ENCODE measurements around the gene CR1L. TPM values are rescaled to one million over a fixed set of nuclear protein-coding genes. Genes with fewer than 3 reads are reported as not detected.
"Not testable (repeated sequence)": the region's sequence is repeated elsewhere in the genome, so short reads cannot be mapped to it uniquely, and the experiment has no call there.

The CR1L gene
- total RNA-seq, 1 donor from 2014 or later = not detected

DNA sequence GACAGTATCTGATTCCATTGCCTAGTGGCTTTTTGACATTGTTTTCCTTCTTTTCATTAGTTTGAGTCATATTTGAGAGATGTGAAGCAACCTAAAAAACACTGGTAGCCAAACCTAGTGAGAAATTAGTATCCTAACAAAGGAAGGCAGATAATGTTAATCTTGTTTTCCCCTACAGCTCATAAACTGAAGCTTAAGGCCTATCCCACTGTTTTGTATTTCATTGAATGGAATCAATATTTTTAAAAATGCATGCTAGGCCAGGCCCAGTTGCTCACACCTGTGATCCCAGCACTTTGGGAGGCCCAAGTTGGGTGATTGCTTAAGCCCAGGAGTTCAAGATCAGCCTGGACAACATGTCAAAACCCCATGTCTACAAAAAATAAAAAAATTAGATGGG is 1.2 kb downstream of the CR1L start:
- no peak for DNase-seq (ENCODE audit: low spot score)

DNA sequence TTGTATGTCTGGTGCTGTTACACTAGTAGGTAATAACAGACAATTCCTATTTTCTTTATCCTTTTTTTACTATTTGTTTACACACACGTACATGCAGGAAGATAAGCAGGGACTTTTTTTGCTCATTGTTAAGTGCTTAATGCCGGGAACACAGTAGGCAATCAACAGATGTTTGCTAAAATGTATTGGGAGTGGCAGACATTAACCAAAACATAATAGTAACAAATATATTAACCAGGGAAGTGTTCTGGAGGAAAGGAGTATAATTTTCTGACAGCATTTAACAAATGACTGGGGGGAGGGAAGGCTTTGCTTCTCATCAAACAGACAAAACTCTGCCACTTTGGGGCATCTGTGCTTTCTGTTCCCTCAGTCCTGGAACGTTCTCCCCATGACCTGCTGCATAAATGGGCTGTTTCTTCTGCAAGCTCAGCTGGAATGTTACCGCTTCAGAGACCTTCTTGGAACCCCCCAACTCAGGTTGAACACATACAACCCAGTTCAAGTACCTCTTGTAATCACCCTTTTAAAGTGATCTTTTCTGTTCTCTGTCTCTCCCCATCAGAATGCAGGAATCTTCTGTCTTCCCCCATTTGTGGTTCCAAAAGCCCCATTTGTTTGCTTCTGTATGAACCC is 2.1 kb downstream of the CR1L start:
- DNase-seq (ENCODE audit: low spot score) = no peak

DNA sequence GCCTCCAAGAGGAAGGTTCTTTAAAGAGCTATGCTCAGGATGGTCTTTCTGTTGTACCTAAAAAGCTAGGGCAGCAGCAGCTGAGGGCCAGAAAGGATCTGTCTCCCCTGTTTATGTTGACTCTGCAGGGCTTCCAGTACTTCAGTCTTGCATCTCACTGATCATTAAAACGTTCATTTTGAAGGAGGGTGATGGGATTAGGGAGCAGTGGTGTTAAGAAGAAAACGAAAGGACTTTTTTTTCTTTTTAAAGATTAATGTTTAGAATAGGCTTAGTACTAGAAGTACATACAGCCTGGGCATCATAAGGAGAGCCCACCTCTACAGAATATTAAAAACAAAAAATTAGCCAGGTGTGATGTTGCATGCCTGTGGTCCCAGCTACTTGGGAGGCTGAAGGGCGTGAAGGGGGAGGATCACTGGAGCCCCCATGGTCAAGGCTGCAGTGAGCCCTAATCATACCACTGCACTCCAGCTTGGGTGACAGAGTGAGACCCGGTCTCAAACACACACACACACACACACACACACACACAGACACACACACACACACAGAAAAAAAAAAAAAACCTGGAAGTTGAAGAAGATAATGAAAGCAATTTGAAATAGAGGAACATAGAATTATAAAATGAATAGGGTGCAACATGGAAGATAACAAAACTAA is 2.9 kb downstream of the CR1L start:
- no peak for DNase-seq (ENCODE audit: low spot score)

DNA sequence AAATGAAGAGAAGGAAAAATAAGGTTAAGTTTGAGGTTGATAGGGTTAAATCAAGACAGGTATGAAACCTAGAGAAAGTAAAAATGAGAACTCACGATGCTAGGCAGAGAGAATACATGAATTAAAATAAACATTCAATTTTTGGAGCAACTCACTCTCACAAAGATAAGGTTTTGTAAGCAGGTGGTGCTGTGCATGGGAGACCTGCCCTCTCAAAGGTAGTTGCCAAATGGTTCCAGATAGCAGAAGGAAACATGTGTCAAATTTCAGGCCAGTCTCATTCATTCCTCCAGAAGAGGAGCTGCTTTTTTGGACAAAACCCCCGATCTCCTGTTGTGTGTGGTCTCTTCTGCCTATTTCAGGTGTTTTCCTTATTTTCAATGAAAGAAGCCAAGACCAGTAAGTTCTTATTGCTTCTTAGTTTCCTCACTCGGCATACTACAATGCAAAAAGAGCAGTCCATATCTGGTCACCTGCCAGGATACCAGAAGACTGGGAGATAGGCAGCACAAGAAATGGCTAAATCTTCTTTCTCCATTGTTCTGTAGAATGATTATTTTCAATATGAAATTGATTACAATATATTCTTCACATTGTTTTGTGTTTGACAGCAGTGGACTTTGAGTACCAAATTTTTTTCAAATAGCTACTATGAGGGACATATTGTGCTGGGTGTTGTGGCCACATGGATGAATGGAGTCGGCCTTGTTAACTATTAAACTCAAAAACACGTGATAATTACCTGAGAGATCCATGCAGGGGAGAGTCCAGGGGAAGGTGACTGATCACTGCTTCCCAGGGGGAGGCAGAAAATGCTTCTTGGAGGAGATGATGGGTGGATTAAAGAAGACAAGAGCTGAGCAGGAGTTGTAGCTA is 3.6 kb downstream of the CR1L start:
- no peak for DNase-seq (ENCODE audit: low spot score)

DNA sequence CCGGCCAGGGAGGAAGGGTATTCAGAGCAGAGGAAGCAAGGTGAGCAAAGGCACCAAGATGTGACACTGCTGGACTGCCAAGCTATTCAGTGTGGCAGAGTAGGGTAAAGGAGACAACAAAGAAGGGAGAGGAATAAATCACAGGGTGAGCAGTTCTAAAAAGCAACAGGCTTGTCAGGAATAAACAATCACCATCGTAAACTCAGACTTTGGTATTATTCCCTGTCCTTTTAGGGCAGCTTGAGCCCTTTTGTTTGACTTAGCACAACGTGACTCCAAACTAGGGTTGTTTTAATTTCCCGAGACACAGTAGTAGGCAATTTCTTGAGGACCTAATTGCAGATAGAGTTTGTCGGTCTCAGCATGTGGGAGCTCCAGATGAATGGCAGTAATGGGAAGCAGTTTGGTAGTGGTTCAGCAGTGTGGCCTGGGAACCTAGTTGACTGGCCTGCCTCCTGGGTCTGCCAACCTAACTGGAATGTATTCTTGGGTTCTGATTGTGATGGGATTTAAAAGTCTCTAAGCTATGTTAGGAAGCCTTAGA is 4.3 kb downstream of the CR1L start:
- DNase-seq (ENCODE audit: low spot score) = no peak

DNA sequence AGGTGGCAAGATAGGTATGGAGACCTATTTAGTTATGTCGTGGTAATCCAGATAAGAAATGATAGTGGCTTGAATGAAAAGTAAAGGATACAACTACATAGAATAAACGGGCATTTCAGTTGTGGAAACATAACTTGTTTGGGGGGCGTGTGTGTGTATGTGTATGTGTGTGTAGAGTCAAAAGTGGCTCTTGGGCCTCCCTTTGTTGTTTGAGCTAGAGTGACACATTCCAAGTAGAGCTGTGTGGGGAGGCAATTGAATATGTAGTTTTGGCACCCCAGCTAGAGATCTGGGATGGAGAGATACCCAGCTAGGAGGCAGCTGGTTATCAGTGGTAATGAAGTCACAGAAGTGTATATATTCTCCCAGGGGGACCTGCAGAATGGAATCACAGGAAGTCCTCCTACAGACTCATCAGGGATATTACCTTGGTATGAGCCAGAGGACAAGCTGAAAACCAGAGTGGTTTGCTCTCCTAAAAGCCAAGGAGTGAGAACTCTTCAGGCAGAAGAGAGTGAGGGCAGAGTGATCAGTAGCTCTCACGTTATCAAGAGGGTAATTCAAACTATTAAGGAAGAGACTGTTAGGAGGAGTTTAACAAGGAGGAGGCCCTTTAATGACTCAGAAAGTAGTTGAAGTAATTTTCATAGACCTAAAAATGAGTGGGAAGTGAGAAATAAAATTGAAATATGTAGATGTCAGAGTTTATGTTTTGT is 5.1 kb downstream of the CR1L start:
- no peak for DNase-seq (ENCODE audit: low spot score)

DNA sequence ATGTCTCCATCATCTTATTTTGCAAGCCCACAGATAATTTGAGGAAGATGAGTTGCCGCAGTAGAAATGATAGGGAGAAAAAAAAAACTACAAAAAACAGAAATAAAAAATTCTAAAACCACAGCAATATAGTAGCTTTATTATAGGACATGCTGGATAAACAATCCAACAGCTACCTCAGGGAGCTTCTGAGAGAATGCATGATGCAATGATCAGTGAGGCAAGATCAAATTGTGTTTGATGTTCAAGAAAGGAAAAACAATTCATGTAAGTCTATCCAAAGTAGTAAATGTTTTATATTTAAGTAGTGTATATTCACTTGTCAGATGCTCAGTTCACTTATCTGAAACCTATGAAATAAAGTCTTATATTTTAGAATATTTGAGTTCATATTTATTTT is 6.7 kb downstream of the CR1L start:
- no peak for DNase-seq (ENCODE audit: low spot score)

DNA sequence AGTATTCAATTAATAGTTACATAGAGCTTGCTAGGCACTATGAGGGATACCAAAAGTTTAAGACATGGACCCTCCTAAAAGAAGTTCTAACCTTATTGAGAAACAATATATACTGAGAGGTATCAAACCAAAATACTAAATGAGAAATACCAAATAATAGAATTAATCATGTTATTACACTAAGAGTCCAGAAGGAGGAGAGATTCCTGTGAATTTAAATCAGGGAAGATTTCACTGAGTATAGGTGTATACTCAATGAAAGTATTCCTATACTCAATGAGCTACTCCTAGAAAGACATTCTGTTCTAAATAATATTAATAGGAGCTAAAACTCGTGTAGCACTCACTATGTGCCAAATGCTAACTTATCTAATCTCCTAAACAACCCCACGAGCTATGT is 9.4 kb downstream of the CR1L start:
- no peak for DNase-seq (ENCODE audit: low spot score)

DNA sequence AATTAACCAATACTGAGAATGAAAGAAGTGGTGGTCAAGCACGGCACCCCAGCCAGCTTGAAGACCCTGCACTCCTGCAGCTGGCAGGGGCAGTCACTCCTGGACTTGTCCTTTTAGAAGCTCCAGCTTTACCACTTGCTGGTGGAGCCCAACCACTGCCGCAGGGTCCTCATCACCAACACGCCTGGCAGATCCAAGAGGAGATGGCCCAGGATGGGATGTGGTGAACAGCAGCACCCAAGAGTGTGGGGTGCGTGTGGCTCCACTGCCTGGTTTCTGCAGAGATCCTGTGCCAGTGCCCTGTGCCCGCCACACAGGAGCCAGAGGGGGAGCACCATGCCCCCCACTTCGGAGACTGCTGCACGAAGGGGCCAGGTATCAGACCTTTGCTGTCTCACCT is 13.5 kb downstream of the CR1L start:
- no peak for DNase-seq (ENCODE audit: low spot score)

DNA sequence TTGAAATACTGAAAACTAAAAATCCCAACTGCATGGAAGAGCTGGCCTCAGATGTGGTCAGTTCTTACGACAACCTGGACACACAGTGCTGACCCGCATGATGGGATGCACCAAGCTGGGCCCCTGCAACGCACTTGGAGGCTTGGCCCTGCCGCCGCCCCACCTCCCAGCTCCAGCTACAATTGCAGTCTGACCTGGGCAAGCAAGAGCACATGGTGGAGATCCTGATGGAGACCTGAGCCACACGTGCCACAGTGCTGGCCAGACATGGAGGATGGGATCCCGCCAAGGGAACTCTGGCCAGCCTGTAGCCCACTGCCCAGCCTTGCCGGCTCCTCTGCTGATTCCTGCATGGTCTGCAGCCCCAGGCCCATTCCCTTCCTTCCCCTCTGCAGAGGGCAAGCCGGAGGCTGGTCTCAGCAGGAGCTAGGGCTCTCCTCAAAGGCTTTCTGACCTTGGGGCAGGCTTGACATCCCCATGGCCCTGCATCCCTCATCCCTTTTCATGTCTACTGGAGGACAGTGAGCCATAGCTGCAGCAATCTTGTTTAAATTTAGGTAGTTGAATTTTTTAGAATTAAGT is 14.1 kb downstream of the CR1L start:
- no peak for DNase-seq (ENCODE audit: low spot score)

DNA sequence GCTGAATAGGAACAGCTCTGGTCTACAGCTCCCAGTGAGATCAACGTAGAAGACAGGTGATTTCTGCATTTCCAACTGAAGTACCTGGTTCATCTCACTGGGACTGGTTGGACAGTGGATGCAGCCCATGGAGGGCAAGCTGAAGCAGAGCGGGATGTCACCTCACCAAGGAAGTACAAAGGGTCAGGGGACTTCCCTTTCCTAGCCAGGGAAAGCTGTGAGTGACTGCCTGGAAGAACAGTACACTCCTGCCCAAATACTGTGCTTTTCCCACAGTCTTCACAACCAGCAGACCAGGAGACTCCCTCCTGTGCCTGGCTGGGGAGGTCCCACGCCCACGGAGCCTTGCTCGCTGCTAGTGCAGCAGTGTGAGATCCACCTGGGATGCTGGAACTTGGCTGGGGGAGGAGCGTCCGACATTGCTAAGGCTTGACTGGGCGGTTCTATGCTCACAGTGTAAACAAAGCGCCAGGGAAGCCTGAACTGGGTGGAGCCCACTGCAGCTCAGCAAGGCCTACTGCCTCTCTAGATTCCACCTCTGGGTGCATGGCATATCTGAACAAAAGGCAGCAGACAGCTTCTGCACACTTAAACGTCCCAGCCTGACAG is 14.7 kb downstream of the CR1L start:
- DNase-seq (ENCODE audit: low spot score) = no peak

DNA sequence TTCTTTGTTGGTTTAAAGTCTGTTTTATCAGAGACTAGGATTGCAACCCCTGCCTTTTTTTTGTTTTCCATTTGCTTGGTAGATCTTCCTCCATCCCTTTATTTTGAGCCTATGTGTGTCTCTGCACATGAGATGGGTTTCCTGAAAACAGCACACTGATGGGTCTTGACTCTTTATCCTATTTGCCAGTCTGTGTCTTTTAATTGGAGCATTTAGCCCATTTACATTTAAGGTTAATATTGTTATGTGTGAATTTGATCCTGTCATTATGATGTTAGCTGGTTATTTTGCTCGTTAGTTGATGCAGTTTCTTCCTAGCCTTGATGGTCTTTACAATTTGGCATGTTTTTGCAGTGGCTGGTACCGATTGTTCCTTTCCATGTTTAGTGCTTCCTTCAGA is 16.5 kb downstream of the CR1L start:
- not testable (repeated sequence) for DNase-seq (ENCODE audit: low spot score)

DNA sequence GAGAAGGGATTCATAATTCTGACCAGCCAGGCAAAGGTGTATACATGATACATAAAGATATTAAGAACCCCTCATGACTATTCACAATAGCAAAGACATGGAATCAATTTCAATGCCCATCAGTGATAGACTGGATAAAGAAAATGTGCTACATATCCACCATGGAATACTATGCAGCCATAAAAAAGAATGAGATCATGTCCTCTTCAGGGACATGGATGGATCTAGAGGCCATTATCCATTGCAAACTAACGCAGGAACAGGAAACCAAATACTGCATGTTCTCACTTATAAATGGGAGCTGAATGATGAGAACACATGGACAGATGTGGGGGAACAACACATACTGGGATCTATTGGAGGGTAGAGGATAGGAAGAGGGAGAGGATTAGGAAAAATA is 21.4 kb downstream of the CR1L start:
- no peak for DNase-seq (ENCODE audit: low spot score)

DNA sequence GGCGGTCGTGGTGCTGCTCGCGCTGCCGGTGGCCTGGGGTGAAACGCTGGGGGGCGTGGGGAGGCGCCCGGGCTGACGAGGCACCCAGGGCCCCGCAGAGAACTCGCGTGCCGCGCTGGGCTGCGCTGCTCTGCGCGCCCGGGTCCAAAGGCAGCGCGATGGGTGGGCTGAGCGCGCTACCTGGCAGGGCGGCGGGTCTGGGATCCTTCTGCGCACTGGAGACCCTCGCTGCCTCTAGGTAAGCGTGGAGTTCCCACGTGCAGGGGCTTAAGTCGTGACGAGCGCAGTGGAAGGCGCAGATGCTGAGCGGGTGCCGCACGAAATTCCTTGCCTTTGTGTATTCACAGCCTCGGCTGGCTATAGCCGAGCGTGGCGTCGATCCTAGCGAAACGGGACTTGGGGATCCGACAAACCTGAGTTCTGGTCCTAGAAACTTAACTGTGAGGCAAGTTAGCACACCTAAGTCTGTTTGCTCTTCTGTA is 24.6 kb downstream of the CR1L start:
- DNase-seq (ENCODE audit: low spot score) = no peak

DNA sequence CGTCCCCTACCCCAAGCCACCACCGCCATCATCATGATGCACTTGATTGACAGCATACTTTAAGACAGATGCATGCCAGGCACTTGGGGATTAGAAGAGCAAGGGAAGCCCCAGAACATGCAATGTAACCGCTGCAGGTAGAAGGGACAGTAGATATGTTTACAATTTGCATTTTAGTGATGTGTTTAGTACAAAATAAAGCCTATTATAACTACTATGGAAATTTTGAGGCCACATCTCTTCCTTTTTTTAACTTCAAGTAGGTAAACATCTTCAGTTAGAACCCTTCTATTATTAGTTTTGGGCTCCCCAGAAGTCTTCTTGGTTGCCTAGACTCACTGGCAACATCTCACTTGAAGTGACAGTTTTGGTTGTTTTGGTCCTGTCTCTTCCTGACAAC is 25.3 kb downstream of the CR1L start:
- no peak for DNase-seq (ENCODE audit: low spot score)

DNA sequence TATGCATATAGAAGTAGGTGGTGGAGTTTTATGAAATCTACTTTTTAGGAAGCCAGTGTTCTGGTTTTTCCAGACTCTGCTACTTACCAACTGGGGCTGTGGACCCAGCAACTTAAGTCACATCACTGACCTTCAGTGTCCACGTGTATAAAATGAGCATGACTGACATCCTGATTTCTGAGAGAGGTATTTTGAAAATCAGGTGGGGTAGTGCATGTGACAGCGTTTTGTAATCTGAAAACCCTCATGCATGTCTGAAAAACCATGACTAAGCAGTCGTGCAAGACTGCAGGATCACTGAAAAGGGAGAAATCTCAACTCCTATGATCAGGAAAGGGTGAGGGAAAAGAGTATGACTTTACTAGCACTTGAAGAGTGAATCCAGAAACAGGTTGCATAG is 26.1 kb downstream of the CR1L start:
- DNase-seq (ENCODE audit: low spot score) = no peak

DNA sequence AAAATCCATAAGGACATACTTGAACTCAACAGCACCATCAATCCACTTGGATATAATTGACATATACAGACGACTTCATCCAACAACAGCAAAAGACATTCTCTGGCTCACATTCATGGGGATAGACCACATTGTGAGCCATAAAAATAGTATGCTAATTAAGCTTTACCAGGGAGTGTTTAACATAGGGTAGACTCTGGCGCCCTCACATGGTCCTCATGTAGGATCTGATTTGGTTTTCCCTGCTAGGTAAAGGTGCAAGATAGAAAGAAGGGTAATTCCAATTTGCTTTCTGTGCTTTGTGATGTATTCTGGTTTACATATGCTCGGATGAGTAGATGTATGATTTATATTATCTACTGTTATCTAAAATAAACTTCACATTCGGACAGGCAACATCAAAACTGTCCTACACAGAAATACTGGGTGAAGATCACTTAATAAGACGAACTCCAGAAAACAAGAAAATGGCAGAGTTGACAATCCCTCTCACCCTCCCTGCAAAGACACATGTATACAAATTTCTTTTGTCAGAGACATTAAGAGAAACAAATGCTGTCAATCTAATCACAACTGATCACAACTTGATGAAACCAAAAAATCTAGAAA is 27.7 kb downstream of the CR1L start:
- no peak for DNase-seq (ENCODE audit: low spot score)

DNA sequence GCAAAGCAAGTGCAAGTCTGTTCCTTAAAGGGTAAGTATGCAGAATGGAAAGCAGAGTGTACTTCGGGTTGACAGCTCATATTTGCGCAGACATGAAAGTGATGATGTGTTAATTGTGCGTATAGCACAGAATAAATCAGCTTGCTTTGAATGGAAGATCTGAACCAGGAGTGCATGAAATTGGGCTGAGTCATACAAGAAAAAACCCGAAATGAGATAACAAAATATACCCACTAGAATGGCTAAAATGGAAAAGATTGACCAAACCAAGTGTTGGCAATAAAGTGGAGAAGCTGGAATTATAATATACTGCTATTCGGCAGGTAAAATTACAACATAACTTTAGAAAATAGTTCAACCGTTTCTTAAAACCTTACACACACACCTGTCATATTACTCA is 28.5 kb downstream of the CR1L start:
- no peak for DNase-seq (ENCODE audit: low spot score)

DNA sequence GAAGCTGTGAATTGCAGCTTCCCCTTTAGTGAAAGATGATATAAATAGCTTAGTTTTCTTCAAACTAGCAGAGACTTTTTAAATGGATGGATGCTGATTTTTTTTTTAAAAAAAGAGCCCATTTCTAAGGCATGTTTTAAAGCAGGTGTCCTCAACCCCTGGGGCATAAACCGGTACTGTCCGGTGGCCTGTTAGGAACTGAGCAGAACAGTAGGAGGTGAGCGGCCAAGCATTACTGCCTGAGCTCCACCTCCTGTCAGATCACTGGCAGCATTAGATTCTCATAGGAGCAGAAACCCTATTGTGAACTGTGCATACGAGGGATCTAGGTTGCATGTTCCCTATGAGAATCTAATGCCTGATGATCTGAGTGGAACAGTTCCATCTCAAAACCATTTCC is 31.2 kb downstream of the CR1L start:
- DNase-seq (ENCODE audit: low spot score) = no peak

DNA sequence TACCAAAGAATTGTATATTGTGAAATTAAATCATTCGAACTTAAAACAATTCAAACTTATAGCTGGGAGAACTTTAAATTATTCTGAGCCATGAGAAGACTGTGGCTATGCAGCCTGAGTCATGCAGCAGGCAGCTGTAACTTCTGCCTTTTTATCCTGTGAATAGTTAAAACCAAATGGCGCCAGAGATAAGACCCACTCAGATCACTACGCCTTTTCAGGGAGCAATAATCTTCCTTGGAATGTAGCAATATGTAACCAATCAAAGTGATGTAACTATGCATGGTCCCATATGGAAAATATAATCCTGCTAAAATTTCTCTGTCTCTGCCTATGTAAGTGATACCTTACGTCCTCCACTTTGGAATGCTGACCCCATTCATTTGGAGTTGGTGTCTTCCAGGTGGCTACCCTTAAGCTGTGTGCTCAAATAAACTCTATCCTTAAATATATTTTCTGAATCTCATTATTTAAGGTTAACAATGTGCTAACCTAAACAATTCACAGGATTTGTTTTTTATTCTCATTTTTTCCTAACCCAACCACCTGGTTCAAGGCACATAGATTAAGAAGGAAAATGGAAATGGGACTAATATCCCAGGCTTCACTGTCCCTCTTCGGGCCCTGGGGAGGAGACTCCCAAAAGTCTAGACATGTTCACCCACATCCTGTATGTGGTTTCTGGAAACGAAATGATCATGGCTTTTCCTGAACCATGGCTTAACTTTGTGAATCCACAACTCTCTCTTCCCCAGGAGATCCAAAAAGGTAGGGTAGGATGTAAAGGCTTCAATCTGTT is 35.9 kb downstream of the CR1L start:
- DNase-seq (ENCODE audit: low spot score) = not testable (repeated sequence)
